ENCODE data around the gene SENP7.
"Not testable (repeated sequence)": the region's sequence is repeated elsewhere in the genome, so short reads cannot be mapped to it uniquely, and the experiment has no call there.

Gene SENP7

DNA sequence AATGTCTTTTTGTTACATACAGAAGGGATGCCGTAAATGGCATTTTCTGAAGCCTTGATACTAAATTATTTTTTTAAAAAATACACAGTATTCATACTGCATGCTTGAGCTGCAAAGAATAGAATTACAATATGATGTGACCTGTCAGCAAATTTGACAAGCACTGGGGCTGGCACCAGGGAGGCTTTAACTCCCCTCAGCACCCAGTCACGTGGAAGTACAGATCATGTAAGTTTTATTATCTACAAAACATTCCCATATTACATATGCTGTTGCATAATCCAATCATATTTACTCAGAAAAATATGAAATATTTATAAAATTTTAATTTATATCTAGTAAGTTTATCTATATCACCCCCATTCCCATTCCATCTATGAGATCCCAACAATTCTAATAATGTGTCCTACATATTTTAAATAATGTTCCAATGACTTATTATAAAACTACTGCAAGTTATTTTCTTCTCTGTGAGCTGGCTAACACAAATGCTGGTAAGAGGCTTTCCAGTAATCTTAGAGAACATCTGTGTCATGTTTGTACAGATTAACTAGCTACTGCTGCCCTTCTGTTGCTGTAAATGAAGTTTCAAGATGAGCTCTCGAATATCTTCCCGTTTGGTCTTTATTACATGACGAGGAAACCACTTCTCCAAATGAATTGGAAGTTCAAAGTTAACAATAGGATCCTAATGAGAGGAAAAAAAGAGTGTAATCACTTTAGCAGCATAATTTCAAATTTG is 187.4 kb downstream of the SENP7 start:
- no peak for DNase-seq (ENCODE audit: low read depth)

DNA sequence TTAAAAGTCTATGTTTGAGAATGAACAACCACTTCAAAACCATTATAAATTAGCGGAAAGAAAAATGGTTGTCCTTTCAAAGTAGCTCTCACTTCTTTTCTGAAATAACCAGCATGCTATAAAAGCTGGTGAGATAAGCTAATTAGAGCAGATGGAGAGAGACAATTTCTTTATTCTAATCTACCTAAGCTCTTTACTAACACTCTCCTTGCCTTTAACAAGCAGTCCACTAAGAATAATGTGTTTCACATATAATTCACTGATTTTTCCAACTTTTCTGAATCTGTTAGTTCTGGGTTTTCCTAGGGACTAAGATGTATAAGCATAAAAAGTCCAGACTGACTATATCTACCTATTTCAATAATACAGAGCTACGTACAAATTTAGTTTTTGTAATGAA is 192.5 kb downstream of the SENP7 start, which contains the start of gene IMPG2:
TSS of gene IMPG2 (minus strand) at position 101 of the 400 bp plus-strand sequence. CDS start 203 bp downstream, outside the sequence.
- DNase-seq (ENCODE audit: low read depth), result no peak

DNA sequence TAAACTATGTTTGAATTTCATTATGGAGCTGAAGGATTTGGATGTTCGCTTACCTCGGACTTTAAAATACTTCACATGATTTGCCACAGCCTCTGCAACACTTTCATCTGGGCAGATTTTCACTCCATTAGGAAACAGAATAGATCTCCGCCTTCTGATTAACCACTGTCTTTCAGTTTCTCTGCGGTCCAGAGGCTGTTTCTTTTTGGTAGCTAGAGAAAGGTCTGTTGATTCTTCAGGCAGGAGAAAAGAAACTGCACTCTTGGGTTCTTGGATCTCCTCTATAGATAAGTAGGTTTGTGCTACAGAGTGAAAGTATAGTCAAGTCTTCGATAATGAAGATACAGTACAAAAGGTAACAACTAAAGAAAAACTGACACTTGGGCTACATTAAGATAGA is 193.5 kb downstream of the SENP7 start:
- no peak for DNase-seq (ENCODE audit: low read depth)

DNA sequence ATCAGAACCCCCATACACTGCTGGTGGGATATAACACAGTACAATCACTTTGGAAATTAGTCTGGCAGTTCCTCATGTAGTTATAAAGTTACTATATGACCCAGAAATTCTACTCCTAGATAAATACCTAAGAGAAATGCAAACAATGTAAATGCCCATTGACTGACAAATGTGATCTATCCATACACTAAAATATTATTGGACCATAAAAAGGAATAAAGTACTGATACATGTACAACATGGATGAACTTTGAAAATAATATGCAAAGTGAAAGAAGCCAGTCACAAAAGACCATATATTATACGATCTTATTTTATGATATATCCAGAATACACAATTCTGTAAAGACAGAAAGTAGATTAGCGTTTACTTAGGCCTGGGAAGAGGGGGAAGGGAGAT is 200.5 kb downstream of the SENP7 start:
- DNase-seq (ENCODE audit: low read depth), result no peak

DNA sequence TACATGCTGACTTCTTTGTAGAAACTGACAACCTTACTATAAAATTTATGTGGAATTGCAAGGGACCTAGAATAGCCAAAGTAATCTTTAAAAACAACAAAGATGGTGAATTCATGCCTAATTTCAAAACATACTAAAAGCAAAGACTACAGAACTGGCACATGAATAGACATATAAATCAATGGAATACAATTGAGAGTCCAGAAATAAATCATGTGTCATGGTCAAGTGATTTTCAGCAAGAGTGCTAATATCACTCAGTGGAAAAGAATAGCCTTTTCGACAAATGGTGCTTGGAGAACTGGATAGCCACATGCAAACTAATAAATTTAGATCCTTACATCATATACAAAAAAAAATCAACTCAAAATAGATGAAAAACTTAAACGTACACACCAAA is 201.3 kb downstream of the SENP7 start:
- no peak for DNase-seq (ENCODE audit: low read depth)

DNA sequence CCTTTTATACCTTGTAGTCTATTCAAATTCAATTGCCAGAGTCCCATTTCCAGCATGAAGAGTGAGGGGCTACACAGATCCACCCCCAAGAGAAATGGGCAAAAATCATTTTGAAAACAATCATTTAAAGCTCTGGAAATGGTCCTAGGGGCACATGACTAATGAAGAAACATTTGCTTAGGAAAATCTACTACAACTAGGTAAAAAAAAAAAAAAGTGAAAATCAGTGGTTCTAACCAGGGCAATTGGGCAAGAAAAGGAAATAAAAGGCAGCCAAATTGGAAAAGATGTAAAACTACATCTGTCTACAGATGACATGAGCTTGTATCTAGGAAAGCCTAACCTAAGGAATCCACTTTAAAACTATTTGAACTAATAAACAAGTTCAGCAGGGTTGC is 202.0 kb downstream of the SENP7 start:
- DNase-seq (ENCODE audit: low read depth), result no peak

DNA sequence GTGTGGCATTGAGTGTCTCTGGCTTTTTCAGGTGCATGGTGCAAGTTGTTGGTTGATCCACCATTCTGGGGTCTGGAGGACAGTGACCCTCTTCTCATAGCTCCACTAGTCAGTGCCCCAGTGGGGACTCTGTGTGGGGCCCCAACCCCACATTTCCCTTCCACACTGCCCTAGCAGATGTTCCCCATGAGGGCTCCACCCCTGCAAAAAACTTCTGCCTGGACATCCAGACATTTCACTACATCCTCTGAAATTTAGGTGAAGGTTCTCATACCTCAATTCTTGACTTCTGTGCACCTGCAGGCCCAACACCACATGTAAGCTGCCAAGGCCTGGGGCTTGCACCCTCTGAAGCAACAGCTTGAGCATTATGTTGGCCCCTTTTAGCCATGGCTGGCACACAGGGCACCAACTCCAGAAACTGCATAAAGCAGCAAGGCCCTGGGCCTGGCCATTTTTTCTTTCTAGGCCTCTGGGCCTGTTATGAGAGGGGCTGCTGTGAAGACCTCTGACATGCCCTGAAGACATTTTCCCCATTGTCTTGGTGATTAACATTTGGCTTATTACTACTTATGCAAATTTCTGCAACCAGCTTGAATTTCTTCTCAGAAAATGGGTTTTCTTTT is 204.8 kb downstream of the SENP7 start:
- DNase-seq (ENCODE audit: low read depth), result not testable (repeated sequence)

DNA sequence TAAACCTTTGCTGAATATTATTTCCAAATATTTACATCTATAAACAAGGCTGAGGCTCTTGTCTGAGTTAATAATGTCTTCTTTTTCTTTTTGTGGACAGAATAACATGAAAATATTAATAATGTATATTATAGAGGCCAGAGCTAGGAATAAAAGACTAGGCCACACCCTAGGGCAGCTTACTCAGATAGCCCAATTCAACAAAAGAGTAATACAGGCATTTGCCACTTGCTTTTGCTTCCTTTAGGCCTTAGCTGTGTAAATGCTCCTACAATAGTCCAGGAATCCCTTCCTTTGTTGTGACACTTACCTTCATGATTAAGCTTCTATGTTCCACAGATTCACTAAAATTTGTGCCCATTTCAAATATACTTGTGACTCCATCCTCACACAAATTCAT is 209.2 kb downstream of the SENP7 start:
- DNase-seq (ENCODE audit: low read depth), result no peak

DNA sequence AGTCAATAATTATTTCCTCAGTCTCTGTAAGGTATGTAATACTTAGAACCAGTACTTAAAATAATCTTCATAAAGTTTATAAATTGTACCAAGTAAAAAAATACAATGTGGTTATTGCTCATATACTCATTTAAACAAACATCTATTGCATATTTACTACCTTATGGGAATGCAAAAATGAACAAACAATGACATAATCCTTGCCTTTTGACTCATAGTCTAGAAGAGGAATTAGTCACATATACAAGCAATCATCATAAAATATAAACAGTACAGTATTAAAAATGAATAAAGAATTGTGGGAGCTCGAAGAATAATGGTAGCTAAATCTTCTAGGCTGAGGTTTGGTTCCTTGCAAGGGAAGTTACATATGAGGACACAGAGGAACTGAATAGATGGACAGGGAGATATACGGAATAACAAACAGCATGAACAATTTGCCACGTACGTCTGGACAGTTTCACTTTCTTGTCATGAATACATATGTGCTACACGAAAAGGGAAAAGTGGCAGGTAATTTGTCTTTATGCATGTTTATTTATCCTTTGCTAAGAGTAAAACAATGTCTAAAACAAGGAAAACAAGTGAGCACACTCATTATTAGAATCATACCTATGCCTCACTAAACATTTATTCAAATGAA is 209.8 kb downstream of the SENP7 start:
- DNase-seq (ENCODE audit: low read depth), result no peak

DNA sequence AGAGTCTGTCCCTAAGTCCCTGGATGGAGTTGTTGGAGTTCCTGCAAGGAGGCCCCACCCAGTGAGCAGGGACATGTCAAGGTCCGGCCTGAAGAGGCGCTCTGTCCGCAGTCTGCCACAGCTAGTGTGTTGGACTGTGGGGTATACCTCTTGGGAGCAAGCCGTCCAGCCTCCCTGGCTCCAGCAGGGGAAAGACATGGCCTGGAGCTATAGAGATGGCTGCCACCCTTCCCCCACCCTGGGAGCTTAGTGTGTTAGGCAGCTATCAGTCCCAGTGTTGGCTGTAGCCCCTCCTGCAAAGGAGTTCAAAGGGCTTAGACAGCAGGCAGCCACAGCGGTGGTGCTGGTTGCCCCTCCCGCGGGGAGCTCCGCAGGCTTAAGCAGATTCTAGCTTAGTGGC is 212.9 kb downstream of the SENP7 start:
- no peak for DNase-seq (ENCODE audit: low read depth)

DNA sequence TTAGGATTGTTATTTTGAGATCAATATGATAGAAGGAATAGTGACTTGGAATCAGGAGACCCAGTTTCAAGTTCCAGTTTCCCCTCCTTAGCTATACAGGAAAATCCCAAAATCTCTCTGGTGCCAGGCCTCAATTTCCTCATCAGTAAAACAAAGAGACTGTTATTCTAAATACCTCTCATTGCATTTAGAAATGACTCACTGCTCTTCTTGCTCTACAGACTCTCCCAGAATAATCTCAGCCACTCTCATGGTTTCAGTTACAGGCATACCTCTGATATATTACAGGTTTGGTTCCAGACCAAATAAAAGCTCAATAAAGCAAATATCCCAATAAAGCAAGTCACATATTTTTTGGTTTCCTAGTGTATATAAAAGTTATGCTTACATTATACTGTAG is 221.0 kb downstream of the SENP7 start:
- DNase-seq (ENCODE audit: low read depth), result no peak

DNA sequence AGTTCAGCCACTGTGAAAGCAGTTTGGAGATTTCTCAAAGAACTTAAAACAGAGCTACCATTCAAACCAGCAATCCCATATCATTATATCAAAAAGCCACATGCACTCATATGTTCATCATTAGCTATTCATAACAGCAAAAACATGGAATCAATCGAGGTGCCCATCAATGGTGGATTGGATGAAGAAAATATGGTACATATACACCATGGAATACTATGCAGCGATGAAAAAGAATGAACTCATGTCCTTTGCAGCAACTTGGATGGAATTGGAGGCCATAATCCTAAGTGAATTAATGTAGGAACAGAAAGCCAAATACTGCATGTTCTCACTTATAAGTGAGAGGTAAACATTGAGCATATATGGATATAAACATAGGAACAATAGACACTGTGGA is 224.7 kb downstream of the SENP7 start:
- no peak for DNase-seq (ENCODE audit: low read depth)

DNA sequence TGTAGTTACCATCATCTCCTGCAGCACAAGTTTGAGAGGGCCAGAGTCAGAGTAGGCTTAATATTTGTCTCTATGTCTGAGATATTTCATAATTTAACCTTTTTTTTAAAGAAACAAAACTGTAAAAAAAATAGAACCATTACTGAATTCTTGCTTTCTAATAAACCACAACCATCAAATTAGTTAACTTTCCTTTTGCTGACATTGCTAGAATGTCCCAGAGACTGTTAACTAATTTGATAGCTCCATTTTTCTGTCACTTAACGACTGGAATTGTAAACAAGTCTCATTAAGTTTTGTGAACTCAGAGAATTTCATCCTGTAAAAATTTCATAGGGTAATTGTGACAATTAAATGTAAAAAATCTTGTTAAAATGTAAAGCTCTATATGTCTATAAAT is 228.3 kb downstream of the SENP7 start:
- no peak for DNase-seq (ENCODE audit: low read depth)

DNA sequence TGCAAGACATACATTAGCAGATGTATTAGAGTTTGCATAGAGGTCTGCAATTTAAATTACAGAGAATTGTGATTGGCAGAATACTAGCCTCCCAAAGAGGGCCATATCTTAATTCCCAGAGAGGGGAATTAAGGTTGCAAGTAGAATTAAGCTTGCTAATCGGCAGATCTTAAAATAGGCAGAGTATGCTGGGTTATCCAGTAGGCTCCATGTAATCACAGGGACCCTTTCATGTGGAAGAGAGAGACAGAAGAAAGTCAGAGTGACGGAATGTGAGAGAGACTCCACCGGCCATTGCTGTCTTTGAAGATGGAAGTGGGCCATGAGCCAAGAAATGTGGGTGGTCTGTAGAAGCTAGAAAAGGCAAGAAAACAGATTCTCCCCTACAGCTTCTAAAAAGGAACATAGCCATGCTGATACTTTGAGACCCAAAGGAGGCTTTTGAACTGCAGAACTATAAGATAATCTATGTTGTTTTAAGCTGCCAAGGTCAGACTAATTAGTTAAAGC is 231.4 kb downstream of the SENP7 start:
- DNase-seq (ENCODE audit: low read depth), result no peak

DNA sequence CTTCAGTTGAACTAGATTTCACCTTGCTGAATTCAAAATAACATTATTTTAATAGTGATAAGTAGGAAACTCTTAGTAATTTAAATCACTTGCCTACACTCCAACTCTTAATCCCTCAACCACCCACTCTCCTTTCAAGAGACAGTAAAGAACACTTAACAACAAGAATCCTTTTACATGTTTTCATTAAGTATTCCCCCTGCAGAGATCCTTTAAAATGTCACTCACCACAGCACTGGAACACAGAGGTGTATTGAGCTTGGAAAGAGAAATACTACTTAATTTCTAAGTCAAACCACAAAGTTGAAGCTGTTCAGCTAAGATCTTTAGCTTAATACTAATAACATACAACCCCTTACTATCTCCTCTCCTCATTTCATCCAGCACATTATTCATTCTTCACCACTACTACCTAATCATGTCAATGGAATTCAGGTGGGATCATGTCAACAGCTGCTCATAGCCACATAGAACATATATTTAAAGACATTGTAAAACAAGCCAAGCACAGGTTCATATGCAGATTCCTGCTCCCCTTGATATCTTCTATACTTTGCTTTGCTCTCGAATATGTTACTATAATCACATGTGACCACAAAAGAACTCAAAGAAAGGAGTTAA is 233.1 kb downstream of the SENP7 start:
- no peak for DNase-seq (ENCODE audit: low read depth)

DNA sequence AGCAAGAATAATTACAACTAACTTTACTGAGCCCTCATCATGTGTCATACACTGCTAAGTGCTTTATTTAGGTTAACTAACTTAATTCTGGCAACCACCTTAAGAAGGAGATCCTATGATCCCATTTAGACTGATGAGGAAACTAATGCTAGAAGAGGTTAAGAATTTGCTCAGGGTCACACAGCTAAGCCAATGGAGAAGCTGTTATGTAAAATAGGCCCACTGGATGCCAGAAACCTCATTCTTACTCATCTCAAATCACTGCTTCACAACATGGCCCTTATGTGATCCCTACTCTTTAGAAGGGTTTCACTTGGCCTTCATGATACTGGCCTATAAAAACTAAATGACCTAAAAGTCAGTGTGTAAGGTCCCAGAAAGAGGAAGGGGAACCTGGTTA is 233.8 kb downstream of the SENP7 start:
- DNase-seq (ENCODE audit: low read depth), result no peak

DNA sequence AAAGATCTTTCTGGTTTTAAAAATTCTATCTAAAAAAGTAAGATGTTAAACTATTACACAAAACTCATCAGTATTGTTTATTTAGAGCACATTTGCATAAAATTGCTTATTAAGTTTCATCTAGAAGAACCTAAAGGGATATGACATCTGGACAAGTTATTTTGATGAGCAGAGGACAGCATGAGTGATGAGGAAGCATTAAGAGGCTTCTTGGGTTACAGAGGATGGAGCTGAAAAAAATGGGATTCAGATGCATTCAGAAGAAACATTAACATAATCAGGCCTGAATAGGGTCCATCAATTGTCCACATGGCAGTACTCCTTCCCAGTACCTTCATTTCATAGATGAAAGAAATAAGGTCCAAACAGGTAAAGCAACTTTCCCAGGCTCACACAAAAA is 234.3 kb downstream of the SENP7 start:
- no peak for DNase-seq (ENCODE audit: low read depth)
